HG03039 (cell line): Measurements from ENCODE around the gene FBF1.

ENCODE experiments used
- ATAC-seq: cut with Tn5 transposase; IDR thresholded peaks from one replicate; pipeline ENCODE4 v1.9.1; 2021; ENCODE audit warnings: mild to moderate bottlenecking, moderate library complexity; ENCODE audit not compliant: unreplicated experiment

The FBF1 gene

DNA sequence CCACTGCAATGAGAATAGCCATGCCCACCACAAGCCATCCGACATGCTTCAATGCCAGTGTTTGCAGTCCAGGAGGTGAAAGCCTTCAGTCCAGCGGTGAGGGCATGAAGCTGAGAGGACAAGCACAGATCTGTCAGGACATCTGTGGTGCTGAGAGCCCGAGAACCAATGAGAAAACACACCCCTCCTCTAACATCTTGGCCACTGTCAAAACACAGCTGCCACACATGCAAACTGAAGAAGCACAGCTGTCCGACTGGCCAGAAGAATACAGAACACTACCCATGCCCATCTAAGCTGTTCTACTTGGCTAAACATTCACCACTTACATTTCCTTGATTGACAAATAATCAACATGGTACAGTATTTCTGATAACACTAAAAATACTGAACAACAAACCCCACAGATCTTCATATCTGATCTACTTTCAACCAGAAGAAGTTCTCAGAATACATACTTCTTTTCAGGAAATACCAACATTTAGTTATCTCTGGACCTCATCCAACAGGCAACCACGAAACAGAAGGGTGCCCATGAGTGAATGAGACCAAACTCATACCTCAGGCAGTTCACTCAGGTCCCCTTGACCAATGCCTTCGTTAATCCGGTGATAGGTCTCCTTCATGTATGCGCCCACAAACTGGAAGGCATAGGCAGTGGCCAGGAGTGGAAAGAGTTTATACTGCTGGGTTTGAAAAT lies 10.2 kb upstream of the FBF1 start:
- ATAC-seq: no peak

DNA sequence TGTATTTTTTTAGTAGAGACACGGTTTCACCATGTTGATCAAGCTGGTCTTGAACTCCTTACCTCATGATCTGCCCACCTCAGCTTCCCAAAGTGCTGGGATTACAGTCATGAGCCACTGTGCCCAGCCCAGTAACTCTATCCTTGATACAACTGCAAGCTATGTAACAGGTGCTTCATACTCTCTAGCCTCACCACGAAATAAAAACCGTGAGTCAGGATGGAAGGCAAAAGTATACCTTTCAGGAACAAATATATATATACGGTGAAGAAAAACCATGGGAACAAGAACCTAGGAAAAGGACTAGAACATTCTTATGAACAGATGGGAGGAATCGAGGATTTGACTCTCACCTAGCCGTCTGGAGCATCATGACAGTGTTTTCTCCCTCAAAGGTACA lies 9.6 kb upstream of the FBF1 start:
- no peak for ATAC-seq

DNA sequence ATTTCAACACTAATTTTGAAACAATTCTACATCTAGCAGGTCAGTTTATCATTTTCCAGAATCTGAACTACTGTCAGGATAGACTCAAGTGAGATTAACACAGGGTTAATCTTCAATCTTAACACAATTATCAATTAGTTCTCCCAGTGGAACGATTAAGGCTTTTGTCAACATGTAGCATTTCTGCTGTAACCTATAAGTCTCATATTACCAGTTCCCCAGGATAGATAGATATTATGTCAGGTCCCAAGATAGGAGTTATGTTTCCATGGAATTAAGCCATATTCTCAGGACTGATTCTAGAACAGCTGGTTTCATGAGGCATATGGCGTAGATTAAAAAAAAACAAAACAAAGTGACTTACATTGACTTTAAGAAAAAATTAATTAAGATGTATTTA lies 4.4 kb upstream of the FBF1 start:
- ATAC-seq: no peak

DNA sequence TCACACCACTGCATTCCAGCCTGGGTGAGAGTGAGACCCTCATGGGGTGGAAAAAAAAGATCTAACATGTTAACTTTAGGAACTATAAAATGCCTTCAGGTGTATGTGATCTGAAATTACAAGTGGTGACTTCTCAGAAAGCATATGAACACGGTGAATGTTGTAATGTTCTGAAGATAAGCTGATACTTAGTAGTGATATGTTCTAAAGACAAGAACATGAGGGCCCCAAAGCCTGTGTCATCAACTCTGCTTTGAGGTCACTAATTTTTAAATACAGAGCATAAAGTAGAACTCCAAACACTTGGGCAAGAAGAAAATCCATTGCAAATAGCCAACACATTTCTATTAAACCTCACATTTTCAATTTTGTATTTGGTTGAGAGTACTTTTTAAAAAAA lies 2.6 kb upstream of the FBF1 start:
- no peak for ATAC-seq

DNA sequence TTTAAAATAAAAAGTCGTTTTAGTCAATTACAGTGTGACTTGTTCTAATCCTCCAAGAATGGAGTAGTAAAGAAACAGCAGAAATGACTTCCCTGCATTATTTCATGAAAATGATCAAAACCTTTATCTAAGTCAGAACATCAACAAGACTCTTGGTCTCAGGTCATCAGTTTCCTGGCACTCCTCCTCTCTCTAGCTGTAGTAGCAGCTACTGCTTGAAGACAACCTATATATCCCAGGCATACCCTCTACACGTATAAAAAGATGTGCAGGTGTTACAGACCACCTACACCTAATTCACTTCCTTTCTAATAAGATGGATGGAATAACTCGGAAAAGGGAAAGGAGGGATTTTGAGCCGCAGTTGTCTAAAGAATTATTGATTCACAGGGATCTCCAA lies 1.6 kb upstream of the FBF1 start:
- no peak for ATAC-seq

DNA sequence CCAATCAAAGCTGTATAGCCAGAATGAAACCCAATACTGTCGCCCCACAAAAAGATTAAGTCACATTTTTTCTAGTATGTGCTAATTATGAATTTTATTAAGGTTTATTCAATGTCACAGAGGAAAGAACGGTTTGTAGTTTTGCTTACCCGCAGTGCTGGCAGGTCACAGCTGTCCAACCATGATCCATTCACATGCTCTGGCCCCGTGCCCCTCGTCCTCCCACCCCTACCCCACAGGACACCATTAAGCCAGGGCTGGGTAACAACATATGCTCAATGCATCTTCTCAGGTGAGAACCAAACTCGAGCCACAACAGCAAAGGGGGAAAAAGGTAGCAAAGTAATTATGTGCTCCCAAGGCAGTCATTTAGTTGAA lies 589 bp upstream of the FBF1 start:
- no peak for ATAC-seq

DNA sequence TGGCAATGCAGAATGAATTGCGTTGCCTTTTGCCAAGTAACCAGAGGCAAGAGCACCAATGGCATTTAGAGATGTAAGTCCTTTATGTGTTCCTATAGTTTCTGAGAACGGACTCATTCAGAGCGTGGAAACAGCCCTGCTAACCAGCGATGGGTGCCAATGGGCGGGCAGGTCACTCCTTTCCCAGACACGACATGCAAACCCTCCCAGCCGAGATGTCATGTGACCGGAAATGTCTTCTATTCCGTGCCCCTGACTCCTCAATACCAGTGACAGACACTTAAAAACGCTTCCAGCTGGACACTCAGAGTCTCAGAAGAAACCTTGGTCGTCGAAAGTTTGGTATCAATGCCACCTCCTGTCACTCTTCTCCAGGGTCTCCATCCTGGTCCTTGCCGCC lies 3.2 kb downstream of the FBF1 start:
- ATAC-seq: no peak

DNA sequence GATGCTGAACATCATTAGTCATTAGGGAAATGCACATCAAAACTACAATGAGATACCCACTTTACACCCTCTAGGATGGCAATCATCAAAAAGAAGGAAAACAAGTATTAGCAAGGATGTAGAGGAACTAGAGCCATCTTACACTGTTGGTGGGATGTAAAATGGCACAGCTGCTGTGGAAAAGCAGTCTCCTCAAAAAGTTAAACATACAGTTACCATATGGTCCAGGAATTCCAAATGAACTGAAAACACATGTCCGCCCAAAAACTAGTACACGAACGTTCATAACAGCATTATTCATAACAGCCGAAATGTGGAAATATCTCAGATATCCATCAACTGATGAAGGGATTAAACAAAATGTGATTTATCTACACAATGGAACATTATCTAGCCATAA lies 7.0 kb downstream of the FBF1 start:
- no peak for ATAC-seq

DNA sequence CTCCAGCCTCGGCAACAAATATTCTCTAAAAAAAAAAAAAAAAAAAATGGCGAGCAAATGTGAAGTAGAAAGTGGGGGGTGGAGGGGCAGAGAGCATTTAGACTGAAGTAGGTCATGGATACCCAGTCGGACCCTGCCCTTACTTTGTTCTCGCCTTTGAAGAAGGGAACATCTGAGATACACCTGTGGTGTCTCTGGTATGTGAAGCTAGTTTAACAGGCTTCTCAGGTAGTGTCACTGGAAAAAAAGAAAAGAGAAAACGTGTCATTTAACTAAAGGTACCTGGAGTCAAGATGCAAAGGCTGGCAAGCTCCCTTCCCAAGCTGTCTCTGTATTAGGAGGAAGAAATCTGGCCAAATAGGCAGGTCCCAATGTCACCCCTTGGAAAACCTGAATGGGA lies 8.0 kb downstream of the FBF1 start:
- ATAC-seq: no peak

DNA sequence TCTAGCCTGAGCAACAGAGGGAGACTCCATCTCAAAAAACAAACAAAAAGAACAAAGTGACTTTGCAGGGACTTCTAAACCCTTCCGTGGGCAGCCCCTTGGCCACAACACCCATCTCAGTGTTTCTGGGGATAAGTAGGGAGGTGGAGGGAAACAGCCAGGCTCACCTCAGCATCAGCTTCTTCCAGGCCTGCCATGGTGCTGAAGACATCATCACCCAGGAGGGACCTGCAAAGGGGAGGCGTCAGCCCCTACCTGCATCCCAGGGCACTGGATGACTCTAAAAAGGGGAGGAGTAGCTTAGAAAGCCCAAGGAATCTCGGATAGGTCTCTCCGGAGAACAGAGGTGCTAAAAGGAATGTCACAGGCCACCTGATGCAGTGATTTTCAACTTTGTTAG lies 9.8 kb downstream of the FBF1 start:
- no peak for ATAC-seq

DNA sequence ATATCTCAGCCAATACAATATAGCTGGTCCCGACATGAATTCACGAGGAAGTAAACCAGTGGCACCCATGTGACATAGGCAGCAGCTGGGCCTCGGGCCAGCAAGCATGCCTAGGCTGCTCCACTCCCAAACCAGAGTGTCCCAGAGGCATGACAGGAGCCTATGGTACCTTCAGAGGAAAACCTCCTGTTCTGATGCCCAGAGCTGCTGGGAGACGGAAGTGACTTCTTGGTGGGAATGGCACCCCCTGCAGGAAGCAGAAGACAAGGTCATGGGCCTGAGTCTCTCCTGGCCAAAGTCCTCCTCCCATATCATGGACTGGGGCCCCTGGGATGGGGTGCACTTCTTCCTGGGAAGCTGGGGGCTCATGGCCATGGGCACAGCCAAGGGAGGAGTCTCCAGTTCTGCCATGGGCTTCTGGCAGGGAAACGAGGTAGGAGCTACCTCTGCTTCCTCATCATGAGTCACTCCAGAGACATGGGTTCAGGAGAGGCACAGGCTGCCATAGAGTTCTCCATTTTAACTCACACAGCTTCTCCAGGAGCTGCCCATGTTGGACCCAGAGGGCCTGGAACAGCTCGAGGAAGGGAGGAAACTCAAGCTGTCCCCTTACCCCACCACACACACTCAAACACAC lies 13.4 kb downstream of the FBF1 start:
- no peak for ATAC-seq

DNA sequence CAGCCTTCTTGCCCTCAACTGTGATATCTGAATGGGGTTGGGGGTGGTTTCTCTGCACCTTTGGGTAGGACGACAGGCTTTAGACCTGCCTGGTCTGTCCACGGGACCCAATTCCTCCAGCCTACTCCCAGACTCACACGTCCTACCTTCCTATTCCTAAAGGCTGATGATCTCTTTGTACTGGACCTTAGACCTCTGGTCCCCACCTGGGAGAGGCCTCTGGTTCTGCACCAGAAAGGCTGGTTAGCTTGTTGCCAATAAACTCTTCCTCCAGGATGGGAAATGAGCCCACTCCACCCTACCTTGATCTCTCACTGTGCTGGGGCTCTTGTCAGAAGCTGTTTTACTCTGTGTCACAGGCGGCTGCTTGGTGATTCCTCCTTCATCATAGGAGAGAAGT lies 14.4 kb downstream of the FBF1 start:
- no peak for ATAC-seq

DNA sequence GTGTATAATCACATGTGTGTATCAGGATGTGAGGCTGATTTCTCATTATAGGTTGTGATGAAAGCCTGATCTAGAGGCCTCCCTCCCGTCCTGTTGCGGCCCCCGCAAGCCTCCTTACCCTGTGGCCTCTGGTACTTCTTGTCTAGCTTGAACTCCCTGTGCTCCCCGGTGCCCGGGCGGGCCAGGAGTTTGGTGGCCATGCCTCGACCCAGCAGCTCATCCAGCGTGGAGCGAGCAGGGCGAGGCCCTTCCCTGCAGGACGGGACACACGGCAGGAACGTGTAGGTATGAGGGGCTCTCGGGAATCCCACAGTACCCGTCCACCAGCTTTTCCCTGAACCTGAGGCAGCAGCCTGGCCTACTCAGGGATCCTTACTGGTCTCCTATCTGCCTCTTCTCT lies 14.9 kb downstream of the FBF1 start:
- no peak for ATAC-seq

DNA sequence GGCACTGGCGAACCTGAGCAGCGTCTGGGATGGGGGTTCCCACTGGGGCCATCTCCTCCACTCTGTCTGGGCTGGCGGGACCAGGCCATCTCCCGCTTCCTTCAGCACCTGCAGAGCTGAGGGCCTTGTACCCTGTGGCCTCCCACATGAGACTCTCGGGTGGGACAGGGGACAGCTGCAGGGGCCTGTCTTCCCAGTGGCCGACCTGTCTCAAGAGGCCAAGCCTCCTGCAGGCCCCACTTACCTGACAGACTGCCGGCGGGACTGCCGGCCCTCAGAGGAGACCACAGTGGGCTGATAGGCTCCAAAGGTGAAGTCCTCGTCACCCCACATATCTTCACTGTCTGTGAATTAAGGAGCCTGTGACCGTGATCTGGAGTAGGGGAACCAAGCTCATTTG lies 15.7 kb downstream of the FBF1 start:
- no peak for ATAC-seq

DNA sequence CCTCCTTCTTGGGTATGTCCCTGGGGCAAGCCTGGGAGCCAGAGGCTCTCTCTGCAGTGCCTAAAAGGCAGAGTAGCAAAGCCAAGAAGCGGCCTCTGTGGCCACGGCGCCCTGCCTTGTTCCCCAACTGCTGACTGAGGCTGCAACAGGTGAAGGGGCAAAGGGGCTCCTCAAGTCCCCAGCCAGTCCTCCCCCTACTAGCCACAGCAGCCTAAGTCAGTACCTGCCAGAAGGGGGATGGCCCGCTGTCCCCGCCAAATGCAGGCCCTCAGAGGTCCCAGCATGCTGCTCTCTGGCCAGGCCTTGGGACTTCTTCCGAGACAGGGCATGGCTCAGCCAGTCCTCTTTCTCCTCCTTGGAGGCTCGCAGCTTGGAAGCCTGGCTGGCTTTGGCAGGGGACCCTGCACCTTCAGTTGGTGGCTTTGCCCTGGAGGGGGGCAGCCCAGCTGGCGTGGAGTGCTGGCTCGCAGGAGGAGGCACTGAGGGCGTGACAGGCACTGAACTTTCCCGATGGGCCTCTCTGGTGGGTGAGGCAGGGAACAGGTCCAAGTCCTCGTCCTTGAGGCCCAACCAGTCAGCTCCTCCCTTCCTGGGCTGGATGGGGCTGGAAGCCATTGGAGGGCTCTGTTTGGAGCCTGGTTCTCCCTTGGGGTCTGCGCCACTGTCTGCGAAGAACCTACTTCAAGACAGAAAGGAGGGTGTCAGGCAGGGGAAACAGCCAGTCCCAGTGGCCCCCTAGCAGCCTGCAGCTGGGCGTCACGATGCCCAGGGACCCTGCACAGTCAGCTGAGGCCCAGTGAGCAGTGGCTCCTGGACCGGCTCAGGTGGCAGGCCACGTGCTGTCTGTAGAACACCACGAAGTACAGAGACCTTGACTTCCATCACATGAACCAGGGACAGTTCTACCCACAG lies 17.6 kb downstream of the FBF1 start:
- no peak for ATAC-seq

DNA sequence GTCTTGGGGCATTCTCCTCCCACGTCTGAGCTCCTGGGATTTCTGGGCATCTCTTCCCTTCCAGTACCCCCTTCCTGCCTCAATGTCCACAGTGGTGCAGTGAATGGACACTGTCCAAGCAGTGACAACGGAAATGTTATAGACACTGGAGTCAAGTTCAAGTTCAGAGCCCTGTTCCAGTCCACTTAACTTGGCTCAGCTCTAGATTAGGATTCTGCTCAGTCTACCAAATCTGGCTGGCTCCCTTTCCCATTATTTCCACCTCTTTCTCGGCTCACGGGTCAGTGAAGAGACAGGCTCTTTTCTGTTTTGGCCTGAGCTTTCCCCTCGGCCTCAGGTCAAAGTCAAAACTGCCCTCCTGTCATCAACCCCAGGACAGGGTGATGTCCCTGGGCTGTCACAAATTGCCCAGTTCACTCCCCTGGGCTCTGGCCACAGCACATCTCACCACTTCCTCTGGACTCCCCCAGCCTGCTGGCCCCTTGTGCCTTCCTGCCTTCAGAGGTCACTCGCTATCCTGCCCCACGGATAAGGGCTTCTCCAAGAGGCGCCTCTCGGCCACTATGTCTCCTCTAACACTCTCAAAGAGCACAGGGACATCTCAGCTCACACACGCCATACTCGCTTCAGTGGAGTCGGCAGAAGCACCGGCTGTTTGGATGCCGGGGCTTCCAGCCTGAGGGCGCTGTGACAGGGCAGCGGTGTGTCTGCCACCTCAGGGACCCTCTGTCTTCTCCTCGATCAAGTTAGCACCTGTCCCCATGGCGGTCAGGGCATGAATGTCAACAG lies 18.5 kb downstream of the FBF1 start:
- no peak for ATAC-seq

DNA sequence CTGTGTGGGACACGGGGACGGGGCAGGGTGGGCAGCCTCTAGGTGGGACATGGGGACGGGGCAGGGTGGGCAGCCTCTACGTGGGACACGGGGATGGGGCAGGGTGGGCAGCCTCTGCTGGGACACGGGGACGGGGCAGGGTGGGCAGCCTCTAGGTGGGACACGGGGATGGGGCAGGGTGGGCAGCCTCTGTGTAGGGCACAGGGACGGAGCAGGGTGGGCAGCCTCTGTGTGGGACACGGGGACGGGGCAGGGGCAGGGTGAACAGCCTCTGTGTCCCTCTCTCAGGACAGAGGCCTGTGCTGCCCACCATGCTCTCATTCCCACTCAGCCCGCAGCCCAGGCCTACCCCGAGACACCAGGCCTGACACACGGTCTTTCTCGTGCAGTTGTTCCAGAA lies 19.2 kb downstream of the FBF1 start:
- ATAC-seq: no peak

DNA sequence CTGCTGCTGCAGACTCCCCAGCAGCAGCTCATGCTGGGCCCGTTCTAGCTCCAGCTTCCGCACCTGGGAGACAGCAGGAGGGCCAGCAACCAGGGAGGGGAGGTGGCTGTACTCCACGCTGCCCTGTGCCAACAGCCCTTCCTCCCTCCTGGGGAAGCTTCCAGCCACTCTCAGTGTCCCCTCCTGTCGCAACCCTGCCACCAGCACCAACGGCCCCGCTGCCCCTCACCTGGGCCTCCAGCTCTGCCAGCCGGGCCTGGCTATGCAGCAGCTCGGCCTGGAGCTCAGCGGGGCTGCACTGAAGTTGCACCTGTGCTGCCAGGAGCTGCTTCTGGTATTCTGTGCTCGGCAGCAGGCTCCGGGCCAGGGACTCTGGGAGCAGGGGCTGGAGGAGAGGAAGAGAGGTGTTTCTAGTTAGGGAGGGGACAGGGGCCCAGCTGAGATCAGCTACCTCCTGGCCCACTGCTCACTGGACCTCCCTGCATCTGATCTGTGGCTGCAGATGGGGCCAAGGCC lies 20.7 kb downstream of the FBF1 start:
- no peak for ATAC-seq

DNA sequence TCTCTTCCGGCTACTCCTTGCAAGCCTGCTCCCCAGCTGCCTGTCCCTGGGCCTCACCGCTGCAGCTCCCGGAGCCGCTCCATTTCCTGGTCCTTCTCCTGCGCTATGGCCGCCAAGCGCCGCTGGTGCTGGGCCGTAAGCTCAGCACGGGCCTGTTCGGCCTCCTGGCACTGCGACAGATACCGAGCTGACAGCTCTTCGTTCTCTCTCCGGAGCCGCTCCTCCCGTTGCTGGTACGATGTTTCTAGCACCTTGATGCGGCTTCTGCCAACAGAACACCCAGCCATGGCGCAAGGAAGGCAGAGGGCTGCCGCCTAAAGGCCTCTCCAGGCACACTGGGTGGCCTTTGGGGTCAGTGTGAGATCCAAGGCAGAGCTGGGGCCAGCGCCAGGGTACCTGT lies 21.2 kb downstream of the FBF1 start:
- no peak for ATAC-seq

DNA sequence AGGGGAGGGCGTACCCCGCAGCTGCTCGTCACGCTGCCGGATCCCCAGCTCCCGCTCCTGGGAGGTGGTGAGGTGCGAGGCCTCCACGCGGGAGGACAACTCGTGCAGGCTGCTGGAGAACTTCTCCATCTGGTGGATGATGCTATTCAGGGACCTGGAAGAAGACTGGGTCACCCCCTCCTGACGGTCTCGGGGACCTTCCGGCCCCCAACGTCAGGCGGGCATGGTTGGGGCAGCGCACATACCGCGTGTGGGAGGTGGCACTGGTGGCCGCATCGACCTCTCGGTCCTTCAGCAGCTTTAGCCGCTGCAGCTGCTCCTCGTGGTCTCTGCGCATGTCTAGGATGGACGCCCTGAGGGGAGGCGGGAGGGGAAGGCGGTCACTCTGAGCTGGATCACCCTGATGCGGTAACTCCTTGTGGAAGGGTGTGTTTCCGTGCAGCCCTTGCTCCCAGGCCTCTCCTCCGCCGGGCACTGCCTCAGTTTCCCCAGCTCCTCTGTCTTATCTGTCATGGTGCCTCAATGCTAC lies 22.9 kb downstream of the FBF1 start:
- ATAC-seq: no peak
